H9 (cell line): ENCODE measurements around the gene BRICD5. TPM values are rescaled to one million over a fixed set of nuclear protein-coding genes. Genes with fewer than 3 reads are reported as not detected.

Experiments
- DNase-seq: peaks from one replicate; pipeline ENCODE4 v3.0.0-alpha.2; 2017
- H2AFZ ChIP-seq: one replicate; pipeline ENCODE4 v1.6.1; 2013; ENCODE audit warnings: mild to moderate bottlenecking, low read length, control low read depth, moderate library complexity
- H2AK5ac ChIP-seq: 2 replicates; pipeline ENCODE4 v1.6.1; 2013; ENCODE audit warnings: low read length, control low read depth, mixed read lengths; ENCODE audit not compliant: insufficient read length
- H2BK120ac ChIP-seq: one replicate; pipeline ENCODE4 v1.6.1; 2013; ENCODE audit warnings: low read depth, mild to moderate bottlenecking, low read length, control low read depth, inconsistent platforms; ENCODE audit not compliant: poor library complexity, severe bottlenecking
- H2BK12ac ChIP-seq: 2 replicates; pipeline ENCODE4 v1.6.1; 2013; ENCODE audit warnings: low read length, control low read depth, mixed read lengths, low read depth; ENCODE audit not compliant: insufficient read length
- H2BK15ac ChIP-seq: 2 replicates; pipeline ENCODE4 v1.6.1; 2013; ENCODE audit warnings: low read depth, low read length, control low read depth
- H2BK20ac ChIP-seq: one replicate; pipeline ENCODE4 v1.6.1; 2013; ENCODE audit warnings: low read depth, mild to moderate bottlenecking, low read length, control low read depth, inconsistent platforms; ENCODE audit not compliant: poor library complexity, severe bottlenecking
- H2BK5ac ChIP-seq: 2 replicates; pipeline ENCODE4 v1.6.1; 2013; ENCODE audit warnings: low read length, control low read depth, mixed read lengths; ENCODE audit not compliant: insufficient read length
- H3K14ac ChIP-seq: 2 replicates; pipeline ENCODE4 v1.6.1; 2013; ENCODE audit warnings: low read length, control low read depth; ENCODE audit not compliant: insufficient read depth
- H3K18ac ChIP-seq: 2 replicates; pipeline ENCODE4 v1.6.1; 2013; ENCODE audit warnings: low read depth, mild to moderate bottlenecking, mixed read lengths, low read length, control low read depth; ENCODE audit not compliant: insufficient read length
- H3K23ac ChIP-seq: 2 replicates; pipeline ENCODE4 v1.6.1; 2013; ENCODE audit warnings: low read length, control low read depth, mixed read lengths, low read depth; ENCODE audit not compliant: insufficient read length
- H3K23me2 ChIP-seq: 2 replicates; pipeline ENCODE4 v1.6.1; 2013; ENCODE audit warnings: low read depth, mild to moderate bottlenecking, mixed read lengths, low read length, control low read depth; ENCODE audit not compliant: insufficient read length, poor library complexity, severe bottlenecking
- H3K27ac ChIP-seq: 2 replicates; pipeline ENCODE4 v1.5.1; 2013; ENCODE audit warnings: low read length, control low read depth, mixed read lengths, low read depth; ENCODE audit not compliant: insufficient read length
- H3K27me3 ChIP-seq: 2 replicates; pipeline ENCODE4 v1.6.1; 2013; ENCODE audit warnings: low read length, control low read depth, inconsistent platforms; ENCODE audit not compliant: insufficient read depth
- H3K4ac ChIP-seq: 2 replicates; pipeline ENCODE4 v1.6.1; 2013; ENCODE audit warnings: low read depth, mild to moderate bottlenecking, control low read depth, inconsistent platforms, low read length, moderate library complexity
- H3K4me1 ChIP-seq: 2 replicates; pipeline ENCODE4 v1.6.1; 2013; ENCODE audit warnings: low read length, control low read depth, inconsistent platforms; ENCODE audit not compliant: insufficient read depth
- H3K4me2 ChIP-seq: 2 replicates; pipeline ENCODE4 v1.6.1; 2013; ENCODE audit warnings: low read length, control low read depth, mixed read lengths; ENCODE audit not compliant: insufficient read length, insufficient read depth
- H3K56ac ChIP-seq: 2 replicates; pipeline ENCODE4 v1.6.1; 2013; ENCODE audit warnings: low read depth, mild to moderate bottlenecking, mixed read lengths, low read length, control low read depth; ENCODE audit not compliant: insufficient read length
- H3K79me1 ChIP-seq: 2 replicates; pipeline ENCODE4 v1.6.1; 2013; ENCODE audit warnings: low read depth, mild to moderate bottlenecking, moderate library complexity, low read length, control low read depth, inconsistent platforms; ENCODE audit not compliant: insufficient read depth, poor library complexity, severe bottlenecking
- H3K79me2 ChIP-seq: 2 replicates; pipeline ENCODE4 v1.6.1; 2013; ENCODE audit warnings: low read length, control low read depth, inconsistent platforms; ENCODE audit not compliant: insufficient read depth
- H3K9ac ChIP-seq: 2 replicates; pipeline ENCODE4 v1.6.1; 2013; ENCODE audit warnings: low read length, control low read depth, mixed read lengths; ENCODE audit not compliant: insufficient read length; ENCODE audit errors: extremely low read depth
- H3K9me3 ChIP-seq: one replicate; pipeline ENCODE4 v1.6.1; 2013; ENCODE audit warnings: low read depth, low read length, inconsistent platforms; ENCODE audit not compliant: control insufficient read depth
- H3T11ph ChIP-seq: one replicate; pipeline ENCODE4 v1.6.1; 2013; ENCODE audit warnings: mild to moderate bottlenecking, low read length, control low read depth, inconsistent platforms
- H4K20me1 ChIP-seq: one replicate; pipeline ENCODE4 v1.6.1; 2013; ENCODE audit not compliant: control insufficient read depth, insufficient read length, insufficient read depth
- H4K5ac ChIP-seq: 2 replicates; pipeline ENCODE4 v1.6.1; 2013; ENCODE audit warnings: low read depth, mild to moderate bottlenecking, mixed read lengths, low read length, control low read depth; ENCODE audit not compliant: insufficient read length
- H4K8ac ChIP-seq: replicated peaks from 2 replicates; pipeline ENCODE4 v1.6.1; 2013; ENCODE audit warnings: low read length, control low read depth, mixed read lengths, low read depth; ENCODE audit not compliant: insufficient read length
- H4K91ac ChIP-seq: 2 replicates; pipeline ENCODE4 v1.6.1; 2013; ENCODE audit warnings: low read depth, mild to moderate bottlenecking, moderate library complexity, mixed read lengths, low read length, control low read depth; ENCODE audit not compliant: insufficient read length
- H3K27ac Mint-ChIP-seq, 3 experiments: 2 replicates in 2 of 3; 3 replicates in 1 of 3; pipeline ENCODE4 v1.8.0; 2020 to 2021; ENCODE audit warnings: mixed read lengths in 3 of 3, mild to moderate bottlenecking in 1 of 3, moderate library complexity in 1 of 3
- H3K27me3 Mint-ChIP-seq: 2 replicates; pipeline ENCODE4 v1.8.0; 2021; ENCODE audit warnings: low read depth, mild to moderate bottlenecking, moderate library complexity, mixed read lengths
- H3K36me3 Mint-ChIP-seq, 3 experiments: 2 replicates in 2 of 3; 3 replicates in 1 of 3; pipeline ENCODE4 v1.8.0; 2020 to 2021; ENCODE audit warnings: low read depth in 3 of 3, mixed read lengths in 3 of 3; ENCODE audit not compliant: insufficient read depth in 1 of 3
- H3K4me1 Mint-ChIP-seq, 2 experiments: 2 replicates each; pipeline ENCODE4 v1.8.0; 2020; ENCODE audit warnings: mixed read lengths in 2 of 2
- H3K4me3 Mint-ChIP-seq, 2 experiments: 2 replicates in 1 of 2; 3 replicates in 1 of 2; pipeline ENCODE4 v1.8.0; 2020 to 2021; ENCODE audit warnings: mild to moderate bottlenecking in 2 of 2, mixed read lengths in 2 of 2, moderate library complexity in 1 of 2
- H3K9me3 Mint-ChIP-seq, 2 experiments: 2 replicates in 1 of 2; 3 replicates in 1 of 2; pipeline ENCODE4 v1.8.0; 2020; ENCODE audit warnings: mild to moderate bottlenecking in 2 of 2, mixed read lengths in 2 of 2, moderate library complexity in 1 of 2
- WGBS: extraction: QIAGEN DNeasy Blood & Tissue Kit; methylation state at CpG from one replicate; pipeline ENCODE4 v1.1.7; 2013; ENCODE audit warnings: missing lambda C conversion rate, low lambda C conversion rate, mixed read lengths; ENCODE audit not compliant: insufficient read length; ENCODE audit errors: extremely low coverage; 5-methylcytosine and 5-hydroxymethylcytosine counted together
- total RNA-seq: library from RNA; stranded (reverse); gene quantifications from 2 replicates; pipeline ENCODE4 v1.2.1, GENCODE V29; 2021
- TF ChIP-seq, protein P1 (sequence below): fragments of 200-600 bp; sonication (generic); conservative IDR thresholded peaks from 3 replicates; pipeline ENCODE4 v1.8.0; 2021; ENCODE audit warnings: antibody characterized with exemption, mild to moderate bottlenecking

BRICD5 gene
- total RNA-seq, 1 experiment from 2014 or later, result 11.9 TPM

DNA sequence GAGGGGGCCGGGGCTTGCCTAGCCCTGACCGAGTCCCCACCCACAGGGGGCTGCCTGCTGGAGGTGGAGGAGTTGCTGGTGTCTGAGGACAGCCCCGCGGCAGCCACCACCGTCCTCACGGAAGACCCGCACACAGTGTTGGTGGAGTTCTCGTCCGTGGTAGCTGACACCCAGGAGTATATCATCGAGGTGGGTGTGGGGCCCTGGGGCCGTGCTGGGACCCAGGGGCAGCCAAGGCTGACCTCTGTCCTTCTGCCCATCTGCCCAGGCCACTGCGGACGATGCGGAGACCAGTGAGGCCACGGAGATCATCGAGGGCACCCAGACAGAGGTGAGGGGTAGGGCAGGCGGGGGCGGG is 24.1 kb upstream of the BRICD5 start:
- H4K5ac ChIP-seq, result no peak overlapping the region
- no peak overlapping the region; a peak in 1 of 7 replicates for H3K27ac Mint-ChIP-seq
- H3K56ac ChIP-seq, result no peak overlapping the region

More for the DNA sequence above, 24.1 kb upstream of the BRICD5 start:
- H2BK12ac ChIP-seq, result no peak overlapping the region
- no peak overlapping the region for H2BK20ac ChIP-seq
- DNase-seq, result no peak
- no peaks in the 10 kb centered on the region for H3K79me1 ChIP-seq
- H3K4ac ChIP-seq, result no peak overlapping the region
- H3K4me2 ChIP-seq, result no peak overlapping the region
- peaks cover 2% of the 10 kb centered on the region; the same call in 1 of the 2 replicates for H3K27me3 ChIP-seq
- H3K36me3 Mint-ChIP-seq, result peaks cover 2 to 27% (median 13%) of the 10 kb centered on the region in 3 experiments; a peak in 6 of 7 replicates
- no peaks in the 10 kb centered on the region for H3K9me3 Mint-ChIP-seq
- TF ChIP-seq, protein P1, sequence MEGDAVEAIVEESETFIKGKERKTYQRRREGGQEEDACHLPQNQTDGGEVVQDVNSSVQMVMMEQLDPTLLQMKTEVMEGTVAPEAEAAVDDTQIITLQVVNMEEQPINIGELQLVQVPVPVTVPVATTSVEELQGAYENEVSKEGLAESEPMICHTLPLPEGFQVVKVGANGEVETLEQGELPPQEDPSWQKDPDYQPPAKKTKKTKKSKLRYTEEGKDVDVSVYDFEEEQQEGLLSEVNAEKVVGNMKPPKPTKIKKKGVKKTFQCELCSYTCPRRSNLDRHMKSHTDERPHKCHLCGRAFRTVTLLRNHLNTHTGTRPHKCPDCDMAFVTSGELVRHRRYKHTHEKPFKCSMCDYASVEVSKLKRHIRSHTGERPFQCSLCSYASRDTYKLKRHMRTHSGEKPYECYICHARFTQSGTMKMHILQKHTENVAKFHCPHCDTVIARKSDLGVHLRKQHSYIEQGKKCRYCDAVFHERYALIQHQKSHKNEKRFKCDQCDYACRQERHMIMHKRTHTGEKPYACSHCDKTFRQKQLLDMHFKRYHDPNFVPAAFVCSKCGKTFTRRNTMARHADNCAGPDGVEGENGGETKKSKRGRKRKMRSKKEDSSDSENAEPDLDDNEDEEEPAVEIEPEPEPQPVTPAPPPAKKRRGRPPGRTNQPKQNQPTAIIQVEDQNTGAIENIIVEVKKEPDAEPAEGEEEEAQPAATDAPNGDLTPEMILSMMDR, result no peak
- peaks cover 13% of the 10 kb centered on the region for H3K23me2 ChIP-seq
- no peak overlapping the region for H3K18ac ChIP-seq
- no peak overlapping the region for H3K9ac ChIP-seq
- no peak overlapping the region for H2AFZ ChIP-seq
- H2BK15ac ChIP-seq, result no peak overlapping the region
- WGBS, result no CpG with 5 or more reads among the region's 18 CpGs
- peaks cover 0 to 3% of the 10 kb centered on the region in 2 experiments; a peak in 1 of 4 replicates for H3K4me1 Mint-ChIP-seq
- no peak overlapping the region for H4K91ac ChIP-seq
- H3K14ac ChIP-seq, result no peak overlapping the region
- peaks cover 16% of the 10 kb centered on the region for H3K27me3 Mint-ChIP-seq
- no peak overlapping the region for H3K23ac ChIP-seq
- no peak overlapping the region for H3K4me3 Mint-ChIP-seq
- H4K8ac ChIP-seq, result no peak overlapping the region
- H3K9me3 ChIP-seq, result no peaks in the 10 kb centered on the region
- no peak overlapping the region for H2AK5ac ChIP-seq
- no peak overlapping the region for H2BK5ac ChIP-seq
- no peaks in the 10 kb centered on the region for H3K4me1 ChIP-seq
- no peak overlapping the region for H3T11ph ChIP-seq
- H2BK120ac ChIP-seq, result no peak overlapping the region
- H4K20me1 ChIP-seq, result no peaks in the 10 kb centered on the region
- H3K79me2 ChIP-seq, result no peaks in the 10 kb centered on the region
- no peak overlapping the region for H3K27ac ChIP-seq
